Breast epithelium (tissue), 4 donors: ENCODE measurements around the gene ADIG. TPM values are rescaled to one million over a fixed set of nuclear protein-coding genes. Genes with fewer than 3 reads are reported as not detected.
A peak's percentile ranks its signal among the peaks of the same experiment; 100 is the strongest.

Experiments
- DNase-seq, 2 donors: peaks; one replicate each; pipeline ENCODE4 v3.0.0-alpha.2; 2019; ENCODE audit warnings: low spot score in 2 of 2
- H3K27ac ChIP-seq, 2 donors: fragments of 200-600 bp; sonication (generic) in 1 of 2; one replicate each; pipeline ENCODE4 v1.5.1; 2016 to 2019; ENCODE audit warnings: mild to moderate bottlenecking in 1 of 2
- H3K27me3 ChIP-seq, 2 donors: fragments of 200-600 bp; sonication (generic) in 1 of 2; one replicate each; pipeline versions ENCODE4 v1.5.1 to v1.6.0; 2017 to 2019; ENCODE audit warnings: control low read depth in 1 of 2, mild to moderate bottlenecking in 1 of 2
- H3K36me3 ChIP-seq: fragments of 200-600 bp; one replicate; pipeline ENCODE4 v1.5.1; 2019
- H3K4me1 ChIP-seq, 2 donors: fragments of 200-600 bp; sonication (generic); one replicate each; pipeline ENCODE4 v1.5.1; 2016 to 2019; ENCODE audit warnings: control low read depth in 1 of 2
- H3K4me3 ChIP-seq, 3 donors: fragments of 200-600 bp; sonication (generic); 1 replicate in 2 of 3; 2 replicates in 1 of 3; pipeline ENCODE4 v1.5.1; 2016 to 2019; ENCODE audit warnings: mild to moderate bottlenecking in 3 of 3, moderate library complexity in 2 of 3
- H3K9me3 ChIP-seq, 2 donors: fragments of 200-600 bp; sonication (generic) in 1 of 2; one replicate each; pipeline ENCODE4 v1.5.1; 2016 to 2019; ENCODE audit warnings: control low read depth in 1 of 2
- CTCF ChIP-seq, 3 donors: fragments of 450-650 bp; IDR thresholded peaks; one replicate each; pipeline ENCODE4 v1.5.1; 2016 to 2017; ENCODE audit warnings: antibody characterized with exemption in 3 of 3, mild to moderate bottlenecking in 3 of 3, moderate library complexity in 3 of 3
- POLR2A ChIP-seq: fragments of 450-650 bp; IDR thresholded peaks from one replicate; pipeline ENCODE4 v1.6.1; 2016; ENCODE audit warnings: antibody characterized with exemption, mild to moderate bottlenecking, moderate library complexity
- POLR2AphosphoS5 ChIP-seq, 3 donors: sonication (generic); formaldehyde crosslinking; IDR thresholded peaks; one replicate each; pipeline ENCODE4 v1.6.1; 2017; ENCODE audit warnings: antibody characterized with exemption in 3 of 3
- intact Hi-C: fragments of 100-400 bp; cut with DNase I; formaldehyde crosslinking; loops from one replicate; pipeline ENCODE4 v1.15.1; 2023; ENCODE audit warnings: low total_unique reads
- total RNA-seq, 3 donors: library from RNA; depleted of rRNA; stranded (reverse); fragments of >200 nt; gene quantifications; one replicate each; pipeline ENCODE4 v1.1.0, GENCODE V29; 2016

Gene ADIG
- total RNA-seq, 3 donors from 2014 or later = not detected

DNA sequence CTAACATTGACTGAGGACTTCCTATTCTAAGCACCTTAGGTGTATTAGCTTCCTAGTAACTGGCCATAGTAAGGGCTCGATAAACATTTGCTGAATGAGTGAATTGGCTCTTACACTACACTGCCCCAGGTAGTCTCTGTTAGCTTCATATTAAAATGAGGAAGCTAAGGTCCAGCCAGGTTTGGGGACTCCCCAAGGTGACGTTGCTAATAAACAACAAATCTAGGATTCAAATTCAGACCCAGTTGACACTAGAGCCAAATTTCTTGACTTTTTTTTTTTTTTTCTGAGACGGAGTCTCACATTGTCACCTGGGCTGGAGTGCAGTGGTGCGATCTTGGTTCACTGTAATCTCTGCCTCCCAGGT lies 36.8 kb downstream of the ADIG start:
- Histone ChIP-seq H3K9me3 (no peaks in the 10 kb centered on the region), H3K4me3 (no peak overlapping the region), H3K4me1 (no peaks in the 10 kb centered on the region), H3K27me3 (peaks cover 0 to 12% of the 10 kb centered on the region in 2 donors), H3K27ac (no peak overlapping the region), H3K36me3 (no peaks in the 10 kb centered on the region)
- TF ChIP-seq CTCF (IDR thresholded peaks at IDR 0.05) (no peak), POLR2AphosphoS5 (IDR thresholded peaks at IDR 0.05) (no peak), POLR2A (no peak)
- intact Hi-C loops = no loop called here
- no peak for DNase-seq

DNA sequence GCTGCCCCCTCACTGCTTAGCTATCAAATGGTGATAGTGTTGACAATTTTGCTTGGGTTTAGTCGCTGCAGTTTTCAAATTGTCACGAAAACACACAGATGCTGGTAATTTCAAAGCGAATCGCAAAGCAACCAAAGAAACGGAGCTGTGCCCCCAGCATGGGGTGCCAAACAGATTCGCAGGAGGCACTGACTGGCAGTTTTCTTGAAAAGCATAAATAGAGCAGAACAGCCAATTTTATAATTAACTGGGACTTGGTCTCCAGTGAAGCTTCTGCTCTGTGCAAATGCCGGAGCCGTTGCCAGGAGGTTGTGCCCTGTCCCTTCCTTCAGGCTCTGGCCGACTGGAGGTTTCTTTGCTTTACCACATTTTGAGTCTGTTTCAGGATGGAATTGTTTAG lies 39.4 kb downstream of the ADIG start:
- Histone ChIP-seq H3K4me1 (no peaks in the 10 kb centered on the region), H3K9me3 (no peaks in the 10 kb centered on the region), H3K4me3 (no peak overlapping the region), H3K27ac (no peak overlapping the region), H3K36me3 (no peaks in the 10 kb centered on the region), H3K27me3 (peaks cover 0 to 9% of the 10 kb centered on the region in 2 donors)
- no peak for TF ChIP-seq CTCF (IDR thresholded peaks at IDR 0.05)
- DNase-seq = no peak
- intact Hi-C loops = no loop called here

DNA sequence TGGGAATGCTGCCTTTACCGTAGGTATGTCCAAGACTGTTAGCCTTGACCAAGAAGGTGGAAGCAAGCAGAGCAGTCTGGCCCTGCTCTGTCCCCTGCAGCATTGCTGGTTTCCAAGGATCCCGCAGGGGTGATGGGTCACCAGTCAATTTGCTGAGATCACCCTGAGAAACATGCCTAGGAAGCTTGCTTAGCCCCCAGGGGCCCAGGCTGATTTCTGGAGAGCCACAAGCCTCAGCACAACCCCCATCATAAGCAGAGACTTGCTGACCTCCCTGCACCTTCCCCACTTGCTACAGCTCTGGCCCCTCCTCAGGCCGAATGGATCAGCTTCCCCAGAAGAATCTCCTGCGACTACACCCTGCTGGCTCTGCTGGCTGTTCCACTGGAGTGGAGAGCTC lies 42.1 kb downstream of the ADIG start:
- Histone ChIP-seq H3K9me3 (no peaks in the 10 kb centered on the region), H3K4me1 (no peaks in the 10 kb centered on the region), H3K27ac (no peak overlapping the region), H3K27me3 (no peaks in the 10 kb centered on the region), H3K4me3 (no peak overlapping the region), H3K36me3 (no peaks in the 10 kb centered on the region)
- intact Hi-C loops = no loop called here
- TF ChIP-seq POLR2AphosphoS5 (IDR thresholded peaks at IDR 0.05) (no peak), POLR2A (no peak), CTCF (IDR thresholded peaks at IDR 0.05) (no peak)
- no peak for DNase-seq

DNA sequence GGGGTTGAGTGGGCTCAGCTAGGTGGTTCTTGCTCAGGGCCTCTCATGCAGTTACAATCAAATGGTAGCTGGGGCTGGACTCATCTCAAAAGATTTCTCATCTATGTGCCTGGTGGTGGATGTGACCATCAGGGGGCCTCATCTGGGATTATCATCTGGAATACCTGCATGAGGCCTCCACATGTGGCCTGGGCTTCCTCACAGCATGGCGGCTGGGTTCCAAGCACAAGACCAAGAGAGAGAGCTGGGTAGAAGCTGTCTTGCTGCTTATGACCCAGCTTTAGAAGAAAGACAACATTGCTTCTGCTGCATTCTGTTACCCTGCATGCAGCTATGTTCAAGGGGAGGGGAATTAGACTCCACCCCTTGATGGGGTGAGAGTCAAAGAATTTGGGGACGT lies 43.1 kb downstream of the ADIG start:
- intact Hi-C loops = no loop called here
- TF ChIP-seq POLR2AphosphoS5 (IDR thresholded peaks at IDR 0.05) (no peak), CTCF (IDR thresholded peaks at IDR 0.05) (no peak), POLR2A (no peak)
- no peaks in the 10 kb centered on the region for H3K4me1 ChIP-seq

GRCh38 chr20:38625896-38626295 lies 44.9 kb downstream of the ADIG start:
- Histone ChIP-seq H3K27me3 (no peaks in the 10 kb centered on the region), H3K27ac (no peak overlapping the region), H3K4me3 (no peak overlapping the region), H3K36me3 (no peaks in the 10 kb centered on the region), H3K4me1 (no peaks in the 10 kb centered on the region), H3K9me3 (no peaks in the 10 kb centered on the region)
- DNase-seq = peak in 1 of 2 donors; percentile 40
- intact Hi-C loops = no loop called here
- TF ChIP-seq POLR2AphosphoS5 (IDR thresholded peaks at IDR 0.05) (no peak), CTCF (IDR thresholded peaks at IDR 0.05) (no peak), POLR2A (no peak)

More for the DNA sequence above, 43.1 kb downstream of the ADIG start:
- DNase-seq = no peak
- no peak overlapping the region for H3K27ac ChIP-seq
- H3K36me3 ChIP-seq = no peaks in the 10 kb centered on the region
- no peak overlapping the region for H3K4me3 ChIP-seq
- H3K9me3 ChIP-seq = no peaks in the 10 kb centered on the region
- no peaks in the 10 kb centered on the region for H3K27me3 ChIP-seq
